GM04503 (cell line): ENCODE measurements around the gene GSDME.

Source experiments
- DNase-seq: peaks from one replicate; pipeline ENCODE4 v3.0.0-alpha.2; 2012; ENCODE audit warnings: low read depth

Gene GSDME

GRCh38 chr7:24722386-24723177 lies 34.7 kb downstream of the GSDME start:
- DNase-seq = no peak

GRCh38 chr7:24721481-24722001 lies 35.7 kb downstream of the GSDME start:
- no peak for DNase-seq

- no peak for DNase-seq
Observed at GRCh38 chr7:24720283-24720682, 37.0 kb downstream of the GSDME start.

- DNase-seq = no peak
Observed at GRCh38 chr7:24718977-24719491, 38.2 kb downstream of the GSDME start.

GRCh38 chr7:24718431-24718831 lies 38.8 kb downstream of the GSDME start:
- no peak for DNase-seq

GRCh38 chr7:24717694-24718320 lies 39.5 kb downstream of the GSDME start:
- DNase-seq = no peak

GRCh38 chr7:24717247-24717622 lies 40.0 kb downstream of the GSDME start:
- no peak for DNase-seq

- no peak for DNase-seq
Observed at GRCh38 chr7:24716480-24717246, 40.6 kb downstream of the GSDME start.

- DNase-seq = no peak
Observed at GRCh38 chr7:24715661-24716479, 41.4 kb downstream of the GSDME start.

GRCh38 chr7:24715171-24715570 lies 42.1 kb downstream of the GSDME start:
- DNase-seq = no peak

- no peak for DNase-seq
Observed at GRCh38 chr7:24714676-24715010, 42.6 kb downstream of the GSDME start.

GRCh38 chr7:24713850-24714675 lies 43.2 kb downstream of the GSDME start:
- DNase-seq = no peak

- no peak for DNase-seq
Observed at GRCh38 chr7:24713039-24713793, 44.0 kb downstream of the GSDME start.

- no peak for DNase-seq
Observed at GRCh38 chr7:24709585-24710360, 47.5 kb downstream of the GSDME start.

- no peak for DNase-seq
Observed at GRCh38 chr7:24709051-24709450, 48.2 kb downstream of the GSDME start.

- no peak for DNase-seq
Observed at GRCh38 chr7:24707988-24708615, 49.2 kb downstream of the GSDME start.

GRCh38 chr7:24706211-24707170 lies 50.8 kb downstream of the GSDME start:
- DNase-seq = no peak
